Femur (tissue), 1 donor: ENCODE measurements around the gene ZNF143.
"Not testable (repeated sequence)": the region's sequence is repeated elsewhere in the genome, so short reads cannot be mapped to it uniquely, and the experiment has no call there.

Experiments used
- DNase-seq: peaks from one replicate; pipeline ENCODE4 v3.0.0-alpha.2; 2017

ZNF143 gene

GRCh38 chr11:9498457-9499078, 37.8 kb downstream of the ZNF143 start:
- DNase-seq = no peak

- peak; percentile 76 for DNase-seq
These were observed 45.9 kb downstream of the ZNF143 start for GRCh38 chr11:9506489-9507276.

- no peak for DNase-seq
These were observed 46.4 kb downstream of the ZNF143 start for GRCh38 chr11:9507277-9507580.

- no peak for DNase-seq
These were observed 48.2 kb downstream of the ZNF143 start for GRCh38 chr11:9509041-9509440.

- no peak for DNase-seq
These were observed 51.7 kb downstream of the ZNF143 start for GRCh38 chr11:9512370-9513019.

- not testable (repeated sequence) for DNase-seq
These were observed 53.8 kb downstream of the ZNF143 start for GRCh38 chr11:9514576-9514975.

GRCh38 chr11:9516113-9516512, 55.3 kb downstream of the ZNF143 start:
- DNase-seq = no peak

- no peak for DNase-seq
These were observed 58.1 kb downstream of the ZNF143 start for GRCh38 chr11:9518835-9519410.

GRCh38 chr11:9524001-9524400, 63.2 kb downstream of the ZNF143 start:
- no peak for DNase-seq

- no peak for DNase-seq
These were observed 64.3 kb downstream of the ZNF143 start for GRCh38 chr11:9525116-9525515.

GRCh38 chr11:9527481-9528135, 66.8 kb downstream of the ZNF143 start:
- DNase-seq = peak; percentile 50

- no peak for DNase-seq
These were observed 67.3 kb downstream of the ZNF143 start for GRCh38 chr11:9528136-9528501.

- DNase-seq = no peak
These were observed 67.9 kb downstream of the ZNF143 start for GRCh38 chr11:9528573-9529333.

GRCh38 chr11:9529334-9529650, 68.5 kb downstream of the ZNF143 start:
- peak; percentile 50 for DNase-seq

- DNase-seq = no peak
These were observed 69.3 kb downstream of the ZNF143 start for GRCh38 chr11:9530020-9530621.

GRCh38 chr11:9530901-9531625, 70.3 kb downstream of the ZNF143 start:
- DNase-seq = no peak

- DNase-seq = no peak
These were observed 72.2 kb downstream of the ZNF143 start for GRCh38 chr11:9533058-9533457.

GRCh38 chr11:9533736-9534473, 73.1 kb downstream of the ZNF143 start:
- no peak for DNase-seq

GRCh38 chr11:9535189-9535781, 74.5 kb downstream of the ZNF143 start:
- peak; percentile 44 for DNase-seq

- DNase-seq = no peak
These were observed 77.7 kb downstream of the ZNF143 start for GRCh38 chr11:9538548-9538947.
